Heart left ventricle (tissue), 16 donors: ENCODE measurements around the gene SYT9. TPM values are rescaled to one million over a fixed set of nuclear protein-coding genes. Genes with fewer than 3 reads are reported as not detected.

Source experiments
- ATAC-seq, 4 donors: fragments of 200-7000 bp; cut with Tn5 transposase; one replicate each; pipeline ENCODE4 v1.9.1; 2020 to 2022; ENCODE audit warnings: moderate library complexity in 4 of 4, mild to moderate bottlenecking in 3 of 4, moderate number of reproducible peaks in 1 of 4
- DNase-seq, 5 donors: peaks; one replicate each; pipeline ENCODE4 v3.0.0-alpha.2; 2020
- H3K27ac ChIP-seq, 12 donors: fragments of 200-600 bp; sonication (generic) in 4 of 12; one replicate each; pipeline versions ENCODE4 v1.5.0 to v1.8.0; 2016 to 2022; ENCODE audit warnings: mild to moderate bottlenecking in 2 of 12
- H3K27me3 ChIP-seq, 9 donors: fragments of 200-600 bp; sonication (generic) in 2 of 9; one replicate each; pipeline versions ENCODE4 v1.5.1 to v1.8.0; 2016 to 2022; ENCODE audit warnings: mild to moderate bottlenecking in 3 of 9
- H3K36me3 ChIP-seq, 9 donors: fragments of 200-600 bp; sonication (generic) in 2 of 9; one replicate each; pipeline versions ENCODE4 v1.5.0 to v1.8.0; 2018 to 2022; ENCODE audit warnings: mild to moderate bottlenecking in 2 of 9
- H3K4me1 ChIP-seq, 12 donors: fragments of 200-600 bp; sonication (generic) in 4 of 12; one replicate each; pipeline versions ENCODE4 v1.5.0 to v1.8.0; 2016 to 2022; ENCODE audit warnings: mild to moderate bottlenecking in 3 of 12
- H3K4me3 ChIP-seq, 12 donors: fragments of 200-600 bp; sonication (generic) in 4 of 12; one replicate each; pipeline versions ENCODE4 v1.5.0 to v1.8.0; 2017 to 2022; ENCODE audit warnings: mild to moderate bottlenecking in 9 of 12, moderate library complexity in 4 of 12
- H3K9me3 ChIP-seq, 12 donors: fragments of 200-600 bp; sonication (generic) in 4 of 12; one replicate each; pipeline versions ENCODE4 v1.5.0 to v1.8.0; 2016 to 2022; ENCODE audit warnings: mild to moderate bottlenecking in 1 of 12
- POLR2A ChIP-seq, 2 donors: fragments of 450-650 bp; IDR thresholded peaks; one replicate each; pipeline ENCODE4 v1.6.1; 2017; ENCODE audit warnings: antibody characterized with exemption in 2 of 2, mild to moderate bottlenecking in 2 of 2, moderate library complexity in 2 of 2
- WGBS, 4 donors: extraction: QIAGEN DNeasy Blood & Tissue Kit in 2 of 4; methylation state at CpG; one replicate each; pipeline versions ENCODE4 v1.1.5 to v1.1.7; 2013 to 2018; 5-methylcytosine and 5-hydroxymethylcytosine counted together
- intact Hi-C, 10 donors: fragments of 100-400 bp; cut with DNase I; formaldehyde crosslinking; loops; one replicate each; pipeline versions ENCODE4 v1.11.1 to v1.14.2; 2022
- polyA plus RNA-seq, 2 donors: library from polyadenylated mRNA; stranded (reverse); fragments of 200-250 nt; gene quantifications; one replicate each; pipeline ENCODE4 v1.2.3, GENCODE V29; 2013
- total RNA-seq, 9 donors: library from RNA; depleted of rRNA in 2 of 9; stranded (reverse); fragments of >200 nt in 2 of 9; fragmentation: NEBNext Ultra II Directional in 3 of 9; extraction: Animal tissue kit (Norgen Biotek cat#: 25700) in 3 of 9; gene quantifications; one replicate each; pipeline versions ENCODE4 v1.1.0 to v1.2.4, GENCODE V29; 2016 to 2023
- TF ChIP-seq, protein P1 (sequence below), 12 donors: fragments of 200-600 bp; sonication (generic) in 4 of 12; IDR thresholded peaks; one replicate each; pipeline versions ENCODE4 v1.5.0 to v1.8.0; 2018 to 2022; ENCODE audit warnings: antibody characterized with exemption in 12 of 12, mild to moderate bottlenecking in 5 of 12
- donor health status: ischemic (EF 13 %, LVEDD 7.1; RV severe dilation, severe dysfunction).
- donor health status: healthy with polysubstance abuse.
- donor health status: DM: no; HTN: yes; CAD: no.
- donor health status: DM: no; HTN: no; CAD: no.
- donor health status: ischemic (EF 25% LVEDD 6.9; RV normal size, moderate dysfunction).
- donor health status: ischemic (EF 25% LVEDD 5.7; RV mildly dilated, moderate dysfunction).
- donor health status: healthy.
- donor health status: DM: yes; HTN: yes; CAD: no.
- donor health status: ischemic (EF 35%, LVEDD 5.7; RV mildly dilated, moderate dysfunction).
- donor health status: nonischemic (EF 11% LVEDD 7.7; RV severe dilation, severe dysfunction).
- donor health status: DM: yes; HTN: yes; CAD: no.
- donor health status: PGD.
- donor health status: ischemic (EF 29% LVEDD 5.4; RV normal size, mild dysfunction).
- donor health status: nonischemic (EF 23%, LVEDD 6.1; RV moderate dilation, normal function).

SYT9 gene
- total and polyA plus RNA-seq, 11 donors, result 0.04 to 1.4 (median 0.27) TPM; not detected in 2

DNA sequence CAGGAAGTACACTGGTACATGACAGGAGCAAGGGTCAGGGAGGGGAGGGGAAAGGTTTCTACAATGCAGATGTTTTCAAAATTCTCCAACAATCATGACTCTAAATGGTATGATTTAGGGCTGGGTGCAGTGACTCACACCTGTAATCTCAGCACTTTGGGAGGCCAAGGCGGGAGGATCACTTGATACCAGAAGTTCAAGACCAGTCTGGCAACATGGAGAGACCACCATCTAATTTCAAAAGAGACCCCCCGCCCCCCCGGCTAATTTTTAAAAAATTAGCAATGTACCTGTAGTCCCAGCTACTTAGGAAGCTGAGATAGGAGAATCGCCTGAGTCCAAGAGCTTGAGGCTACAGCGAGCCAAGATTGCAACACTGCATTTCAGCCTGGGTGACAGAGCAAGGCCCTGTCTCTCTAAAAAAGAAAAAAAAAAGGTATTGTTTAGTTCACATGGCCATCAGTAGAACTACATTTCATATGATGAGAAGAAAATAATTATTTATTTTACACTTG, 217.7 kb downstream of the SYT9 start:
- Histone ChIP-seq H3K27me3 (no peaks in the 10 kb centered on the region), H3K27ac (no peak overlapping the region), H3K4me3 (no peak overlapping the region), H3K9me3 (no peaks in the 10 kb centered on the region), H3K36me3 (peaks cover 0 to 3% (median 0%) of the 10 kb centered on the region in 9 donors), H3K4me1 (peaks cover 0 to 6% (median 0%) of the 10 kb centered on the region in 12 donors)
- DNase-seq (no peak), ATAC-seq (no peak)
- 93 to 98% (median 95%) methylated on average over 5 of the region's 5 CpGs for WGBS, 4 donors
- intact Hi-C loops, result no loop called here
- TF ChIP-seq, protein P1, sequence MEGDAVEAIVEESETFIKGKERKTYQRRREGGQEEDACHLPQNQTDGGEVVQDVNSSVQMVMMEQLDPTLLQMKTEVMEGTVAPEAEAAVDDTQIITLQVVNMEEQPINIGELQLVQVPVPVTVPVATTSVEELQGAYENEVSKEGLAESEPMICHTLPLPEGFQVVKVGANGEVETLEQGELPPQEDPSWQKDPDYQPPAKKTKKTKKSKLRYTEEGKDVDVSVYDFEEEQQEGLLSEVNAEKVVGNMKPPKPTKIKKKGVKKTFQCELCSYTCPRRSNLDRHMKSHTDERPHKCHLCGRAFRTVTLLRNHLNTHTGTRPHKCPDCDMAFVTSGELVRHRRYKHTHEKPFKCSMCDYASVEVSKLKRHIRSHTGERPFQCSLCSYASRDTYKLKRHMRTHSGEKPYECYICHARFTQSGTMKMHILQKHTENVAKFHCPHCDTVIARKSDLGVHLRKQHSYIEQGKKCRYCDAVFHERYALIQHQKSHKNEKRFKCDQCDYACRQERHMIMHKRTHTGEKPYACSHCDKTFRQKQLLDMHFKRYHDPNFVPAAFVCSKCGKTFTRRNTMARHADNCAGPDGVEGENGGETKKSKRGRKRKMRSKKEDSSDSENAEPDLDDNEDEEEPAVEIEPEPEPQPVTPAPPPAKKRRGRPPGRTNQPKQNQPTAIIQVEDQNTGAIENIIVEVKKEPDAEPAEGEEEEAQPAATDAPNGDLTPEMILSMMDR (IDR thresholded peaks at IDR 0.05), result no peak
- no peak for TF ChIP-seq POLR2A (IDR thresholded peaks at IDR 0.05)

DNA sequence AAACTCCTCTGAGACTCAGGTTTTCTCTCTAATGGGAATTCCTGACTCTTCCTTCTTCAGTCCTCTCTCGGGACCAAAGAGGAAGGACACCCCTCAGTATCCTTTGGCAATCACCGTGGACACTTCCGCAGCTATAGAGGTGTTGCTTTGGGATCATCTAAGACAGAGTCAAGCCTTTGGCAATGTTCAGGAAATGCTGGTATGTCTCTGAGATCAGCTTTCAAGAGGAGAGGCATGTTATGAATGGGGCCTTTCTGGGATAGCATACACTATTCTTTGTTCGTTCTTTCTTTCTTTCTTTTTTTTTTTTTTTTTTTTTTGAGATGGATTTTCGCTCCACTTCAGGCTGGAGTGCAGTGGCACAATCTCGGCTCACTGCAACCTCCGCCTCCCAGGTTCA, 219.4 kb downstream of the SYT9 start:
- Histone ChIP-seq H3K27ac (no peak overlapping the region), H3K4me1 (peaks cover 0 to 6% (median 0%) of the 10 kb centered on the region in 12 donors), H3K9me3 (no peaks in the 10 kb centered on the region), H3K27me3 (no peaks in the 10 kb centered on the region), H3K4me3 (no peak overlapping the region), H3K36me3 (peaks cover 0 to 3% (median 0%) of the 10 kb centered on the region in 9 donors)
- WGBS, 4 donors, result 77 to 82% (median 81%) methylated on average over 7 of the region's 7 CpGs
- DNase-seq (no peak), ATAC-seq (no peak)
- intact Hi-C loops, result no loop called here
- TF ChIP-seq POLR2A (IDR thresholded peaks at IDR 0.05), result no peak
- TF ChIP-seq, protein P1 (IDR thresholded peaks at IDR 0.05), result no peak

DNA sequence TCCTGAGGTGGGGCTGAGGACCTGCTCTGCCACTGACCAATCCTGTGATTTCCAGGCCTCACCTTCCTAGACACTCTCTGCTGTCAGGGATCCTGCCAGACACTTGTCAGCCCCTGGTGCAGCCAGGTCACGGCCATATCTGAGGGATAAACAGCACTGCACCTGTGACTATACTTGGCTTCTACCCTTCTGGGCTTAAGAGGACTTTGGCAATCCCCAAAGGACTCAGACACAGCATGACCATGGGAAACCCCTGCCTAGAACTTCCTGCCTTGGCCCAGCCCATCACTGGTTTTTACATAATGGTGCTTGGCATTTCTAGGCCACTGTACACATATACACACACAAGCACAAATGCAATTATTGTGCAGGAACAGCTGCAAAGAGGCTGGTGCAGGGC, 222.0 kb downstream of the SYT9 start:
- WGBS, 4 donors, result 0 to 58% (median 49%) methylated on average over 1 of the region's 1 CpG
- Histone ChIP-seq H3K9me3 (no peaks in the 10 kb centered on the region), H3K27me3 (no peaks in the 10 kb centered on the region), H3K4me3 (no peak overlapping the region), H3K4me1 (peaks cover 0 to 6% (median 0%) of the 10 kb centered on the region in 12 donors), H3K36me3 (peaks cover 0 to 3% (median 0%) of the 10 kb centered on the region in 9 donors), H3K27ac (no peak overlapping the region)
- peak in 1 of 4 donors; percentile 27 for ATAC-seq
- no peak for DNase-seq
- no peak for TF ChIP-seq POLR2A (IDR thresholded peaks at IDR 0.05)
- TF ChIP-seq, protein P1 (IDR thresholded peaks at IDR 0.05), result no peak
- intact Hi-C loops, result no loop called here

DNA sequence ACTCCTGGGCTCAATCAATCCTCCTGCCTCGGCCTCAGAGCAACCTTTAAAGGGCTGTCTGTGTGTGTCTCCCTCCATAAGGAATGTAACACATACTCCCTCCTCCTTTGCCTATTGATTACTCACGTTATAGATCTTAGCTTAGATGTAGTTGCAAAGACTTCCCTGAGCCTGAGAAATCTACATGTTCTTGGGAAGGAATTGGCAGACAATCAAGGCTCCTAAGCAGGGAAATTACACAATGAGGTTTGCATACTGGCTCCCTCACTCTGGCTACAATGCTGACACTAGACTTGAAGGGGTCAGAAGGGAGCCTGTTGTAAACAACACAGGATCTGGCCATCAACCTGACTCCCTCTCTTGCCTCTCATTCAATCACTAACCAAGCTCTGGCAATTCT, 228.4 kb downstream of the SYT9 start:
- no peak for TF ChIP-seq POLR2A (IDR thresholded peaks at IDR 0.05)
- TF ChIP-seq, protein P1 (IDR thresholded peaks at IDR 0.05), result no peak
- no peaks in the 10 kb centered on the region for H3K27me3 ChIP-seq
- DNase-seq (no peak), ATAC-seq (no peak)
- H3K4me3 ChIP-seq, result no peak overlapping the region
- intact Hi-C loops, result no loop called here
- H3K36me3 ChIP-seq, result no peaks in the 10 kb centered on the region
- H3K4me1 ChIP-seq, result peaks cover 0 to 7% (median 0%) of the 10 kb centered on the region in 12 donors
- no peak overlapping the region for H3K27ac ChIP-seq
- H3K9me3 ChIP-seq, result no peaks in the 10 kb centered on the region
- 66 to 72% (median 70%) methylated on average over 2 of the region's 2 CpGs for WGBS, 4 donors
